GM12878 (cell line): ENCODE results near the gene CEBPG.

Experiments used
- CBFB ChIP-seq: IDR thresholded peaks from 2 replicates; pipeline ENCODE4 v1.6.1; 2016; ENCODE audit warnings: antibody characterized with exemption, low read depth
- HDGF ChIP-seq: fragments of 450-650 bp; IDR thresholded peaks from 2 replicates; pipeline ENCODE4 v1.6.1; 2016; ENCODE audit warnings: antibody characterized with exemption
- KDM1A ChIP-seq: fragments of 200-600 bp; sonication (generic); IDR thresholded peaks from 2 replicates; pipeline ENCODE4 v1.6.1; 2016; ENCODE audit warnings: borderline replicate concordance
- NFIC ChIP-seq: IDR thresholded peaks from 2 replicates; pipeline ENCODE4 v1.6.1; 2012; ENCODE audit warnings: low read depth, mild to moderate bottlenecking, inconsistent platforms, low read length, moderate library complexity
- POLR2A ChIP-seq: IDR thresholded peaks from 2 replicates; pipeline ENCODE4 v1.6.1; 2011; ENCODE audit warnings: low read depth, mild to moderate bottlenecking, low read length
- POLR2AphosphoS5 ChIP-seq: IDR thresholded peaks from 2 replicates; pipeline ENCODE4 v1.6.1; 2011; ENCODE audit warnings: mild to moderate bottlenecking, low read length, inconsistent platforms
- TCF12 ChIP-seq: IDR thresholded peaks from 2 replicates; pipeline ENCODE4 v1.6.1; 2011; ENCODE audit warnings: low read depth, mild to moderate bottlenecking, low read length
- TF ChIP-seq, protein P1 (sequence below), 3 experiments: IDR thresholded peaks in 2 of 3; conservative IDR thresholded peaks in 1 of 3; 2 replicates each; pipeline ENCODE4 v1.5.1; 2011; ENCODE audit warnings: low read depth in 3 of 3, low read length in 3 of 3, mild to moderate bottlenecking in 3 of 3, control low read depth in 2 of 3, moderate library complexity in 2 of 3, inconsistent platforms in 1 of 3, mixed read lengths in 1 of 3; ENCODE audit not compliant: control insufficient read depth in 2 of 3, insufficient read depth in 1 of 3; ENCODE audit errors: extremely low read depth in 1 of 3
- TF ChIP-seq, protein P2 (sequence below): IDR thresholded peaks from 2 replicates; pipeline ENCODE4 v1.6.1; 2011; ENCODE audit warnings: low read depth, mild to moderate bottlenecking, low read length, moderate library complexity, borderline replicate concordance; ENCODE audit errors: extremely low read depth

DNA sequence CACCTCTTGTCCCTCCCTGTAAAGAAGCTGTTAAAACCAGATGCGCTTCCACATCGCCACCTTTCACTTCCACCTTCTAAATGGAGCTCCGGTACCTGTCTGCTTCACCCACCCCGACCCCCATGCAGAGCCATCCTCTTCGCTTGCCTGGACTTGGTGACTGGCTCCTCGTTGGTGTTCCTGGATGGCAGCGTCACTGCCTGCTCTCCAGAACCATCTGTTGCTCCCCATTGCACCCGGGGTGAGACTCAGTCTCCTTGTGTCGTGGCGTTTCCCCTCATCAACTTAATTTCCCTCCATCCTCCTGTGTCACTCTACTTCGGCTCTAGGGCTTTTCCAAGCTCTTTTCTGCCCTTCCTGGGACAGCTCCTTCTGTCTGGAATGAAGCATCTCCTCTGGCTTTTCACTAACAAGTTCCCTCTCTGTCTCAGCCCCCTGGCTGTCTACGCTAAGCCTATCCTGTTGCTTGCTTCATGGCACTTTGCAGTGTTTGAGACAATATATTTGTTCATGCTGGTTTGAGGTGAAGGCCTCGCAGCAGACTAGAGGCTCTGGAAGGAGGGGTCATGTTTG, 10.3 kb downstream of the CEBPG start:
- TF ChIP-seq, protein P1, sequence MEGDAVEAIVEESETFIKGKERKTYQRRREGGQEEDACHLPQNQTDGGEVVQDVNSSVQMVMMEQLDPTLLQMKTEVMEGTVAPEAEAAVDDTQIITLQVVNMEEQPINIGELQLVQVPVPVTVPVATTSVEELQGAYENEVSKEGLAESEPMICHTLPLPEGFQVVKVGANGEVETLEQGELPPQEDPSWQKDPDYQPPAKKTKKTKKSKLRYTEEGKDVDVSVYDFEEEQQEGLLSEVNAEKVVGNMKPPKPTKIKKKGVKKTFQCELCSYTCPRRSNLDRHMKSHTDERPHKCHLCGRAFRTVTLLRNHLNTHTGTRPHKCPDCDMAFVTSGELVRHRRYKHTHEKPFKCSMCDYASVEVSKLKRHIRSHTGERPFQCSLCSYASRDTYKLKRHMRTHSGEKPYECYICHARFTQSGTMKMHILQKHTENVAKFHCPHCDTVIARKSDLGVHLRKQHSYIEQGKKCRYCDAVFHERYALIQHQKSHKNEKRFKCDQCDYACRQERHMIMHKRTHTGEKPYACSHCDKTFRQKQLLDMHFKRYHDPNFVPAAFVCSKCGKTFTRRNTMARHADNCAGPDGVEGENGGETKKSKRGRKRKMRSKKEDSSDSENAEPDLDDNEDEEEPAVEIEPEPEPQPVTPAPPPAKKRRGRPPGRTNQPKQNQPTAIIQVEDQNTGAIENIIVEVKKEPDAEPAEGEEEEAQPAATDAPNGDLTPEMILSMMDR (IDR thresholded peaks at IDR 0.05 in 2 of 3, conservative IDR thresholded peaks at IDR 0.05 in 1 of 3; ENCODE audit: control insufficient read depth in 2 of 3, extremely low read depth in 1 of 3, insufficient read depth in 1 of 3, low read depth in 3 of 3, low read length in 3 of 3) = no peak
- TF ChIP-seq CBFB = no peak
- TF ChIP-seq TCF12 = no peak
- no peak for TF ChIP-seq KDM1A
- TF ChIP-seq, protein P2, sequence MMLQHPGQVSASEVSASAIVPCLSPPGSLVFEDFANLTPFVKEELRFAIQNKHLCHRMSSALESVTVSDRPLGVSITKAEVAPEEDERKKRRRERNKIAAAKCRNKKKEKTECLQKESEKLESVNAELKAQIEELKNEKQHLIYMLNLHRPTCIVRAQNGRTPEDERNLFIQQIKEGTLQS = no peak
- TF ChIP-seq NFIC = no peak
- TF ChIP-seq POLR2A = no peak
- no peak for TF ChIP-seq HDGF
- TF ChIP-seq POLR2AphosphoS5 = no peak
